COR-L47 (cell line): ENCODE data around the gene SLC26A1.
"Not testable (repeated sequence)": the region's sequence is repeated elsewhere in the genome, so short reads cannot be mapped to it uniquely, and the experiment has no call there.

Source experiments
- DNase-seq: peaks from one replicate; lab custom pipeline; 2025; lab: John Stamatoyannopoulos, UW

SLC26A1 gene

DNA sequence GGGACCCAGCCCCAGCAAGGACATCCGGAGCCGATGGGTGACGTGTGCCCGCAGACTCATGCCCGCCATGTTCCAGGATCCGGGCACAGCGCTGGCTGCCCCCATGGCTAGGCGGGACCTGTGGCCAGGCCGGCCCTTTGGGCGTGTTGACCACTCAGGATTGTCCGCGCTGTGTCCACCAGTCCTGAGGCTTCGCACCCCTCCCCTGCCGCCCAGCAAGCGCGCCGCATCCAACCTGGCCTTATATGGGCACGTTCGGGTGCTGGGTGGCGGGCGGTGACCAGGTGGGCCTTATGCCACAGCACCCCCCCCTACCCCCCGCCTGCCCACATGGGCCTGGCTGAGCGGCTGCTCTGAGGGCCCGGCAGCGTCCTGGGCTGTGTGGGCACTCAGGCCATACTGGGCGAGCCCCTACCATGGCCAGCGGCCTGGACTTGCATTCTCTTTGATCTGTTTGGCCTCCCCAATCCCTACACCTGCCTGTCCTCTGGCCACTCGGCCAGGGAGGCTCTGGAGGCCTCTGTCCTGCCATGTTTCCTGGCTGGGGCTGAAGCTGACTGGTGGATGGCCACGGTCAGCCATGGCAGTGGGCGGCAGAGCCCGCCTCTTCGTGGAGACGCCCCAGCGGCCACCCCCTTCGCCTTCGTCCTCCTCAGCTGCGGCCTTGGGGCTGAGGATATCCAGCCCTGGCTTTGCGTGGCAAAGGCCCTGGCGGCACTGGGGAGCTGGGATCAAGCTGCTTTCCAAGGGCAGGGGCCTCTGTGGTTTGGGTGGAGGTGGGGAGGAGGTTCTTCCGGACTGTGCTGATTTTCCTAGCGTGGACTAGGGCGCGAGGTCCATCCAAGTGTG lies 20.2 kb upstream of the SLC26A1 start:
- no peak for DNase-seq

DNA sequence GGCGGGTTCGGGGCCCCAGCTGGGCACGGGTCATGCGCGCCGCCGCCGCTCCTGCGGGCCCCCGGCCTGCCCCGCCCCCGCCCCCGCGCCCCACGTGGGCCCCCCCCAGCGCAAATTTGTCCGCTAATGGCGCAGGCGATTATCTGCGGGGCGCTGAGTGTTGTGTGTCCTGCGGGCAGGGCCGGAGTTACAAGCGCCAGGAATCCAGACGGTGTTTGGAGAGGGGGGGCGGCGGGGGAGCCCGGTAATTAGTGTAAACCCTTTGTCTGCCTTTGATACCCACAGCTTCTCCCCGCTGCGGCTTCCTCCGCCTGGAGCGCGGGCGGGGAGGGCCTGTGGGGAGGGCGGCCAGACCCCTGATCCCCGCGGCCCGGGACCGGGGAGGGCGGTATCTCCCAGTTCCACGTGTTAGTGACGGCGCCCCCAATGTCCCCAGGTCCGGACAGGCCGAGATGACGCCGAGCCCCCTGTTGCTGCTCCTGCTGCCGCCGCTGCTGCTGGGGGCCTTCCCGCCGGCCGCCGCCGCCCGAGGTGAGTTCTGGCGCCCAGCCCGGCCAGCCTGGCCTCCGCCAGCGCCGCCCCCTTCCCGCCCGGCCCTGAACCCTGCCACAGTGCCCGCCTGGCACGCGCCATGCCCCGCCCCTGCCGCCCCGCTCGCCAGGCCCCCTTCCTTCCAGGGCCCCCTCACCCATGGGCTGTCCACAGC lies 19.0 kb upstream of the SLC26A1 start:
- peak; percentile 56 for DNase-seq

DNA sequence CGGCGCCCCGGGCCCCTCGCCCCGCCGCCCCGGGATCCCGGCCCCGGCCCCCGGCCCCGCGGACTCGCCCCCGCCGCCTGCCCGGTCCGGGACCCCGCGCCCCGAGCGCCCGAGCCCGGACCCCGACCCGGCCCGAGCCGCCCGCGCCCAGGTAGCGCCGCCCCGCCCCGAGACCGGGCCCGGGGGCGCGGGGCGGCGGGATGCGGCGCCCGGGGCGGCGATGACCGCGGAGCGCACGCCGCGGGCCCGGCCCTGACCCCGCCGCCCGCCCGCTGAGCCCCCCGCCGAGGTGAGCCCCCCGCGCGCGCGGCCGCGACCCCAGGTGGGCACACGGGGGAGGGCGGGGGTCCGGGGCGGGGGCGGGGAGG lies 18.4 kb upstream of the SLC26A1 start:
- DNase-seq, result no peak

DNA sequence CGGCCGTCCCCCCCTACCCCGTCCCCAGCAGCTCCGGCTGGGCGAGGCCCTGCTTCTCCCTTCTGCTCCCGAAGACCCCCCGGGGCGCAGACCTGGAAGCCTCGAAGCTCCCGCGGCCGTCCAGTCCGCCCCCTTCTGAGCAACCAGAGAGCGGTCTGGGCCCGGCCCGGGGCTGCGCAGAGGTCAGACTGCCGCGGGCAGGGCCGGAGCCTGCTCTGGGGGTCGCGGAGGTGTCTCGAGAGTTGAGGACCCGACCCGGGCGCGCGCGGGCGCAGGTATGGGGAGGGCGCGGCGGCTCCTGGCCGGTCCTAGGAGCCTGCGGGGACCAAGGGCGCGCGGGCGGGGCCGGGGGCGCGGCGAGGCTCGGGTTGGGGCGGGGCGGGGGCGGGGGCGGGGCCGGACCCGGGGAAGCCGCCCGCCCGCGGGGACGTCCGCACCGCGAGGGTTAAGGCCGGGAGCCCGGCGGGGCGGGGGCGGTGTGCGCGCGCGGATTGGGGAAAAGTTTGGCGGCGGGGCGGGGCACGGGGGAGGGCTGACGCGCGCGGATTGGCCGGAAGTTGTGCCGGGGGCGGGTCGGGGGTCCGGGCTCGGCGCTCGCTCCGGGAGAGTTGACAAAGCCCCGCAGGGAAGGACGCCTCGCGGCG lies 17.9 kb upstream of the SLC26A1 start, which contains the start of gene FGFRL1:
Gene FGFRL1, plus strand, starts transcription at position 605 of the 644 bp plus-strand sequence. CDS start 860 bp downstream, outside the sequence.
- no peak for DNase-seq

DNA sequence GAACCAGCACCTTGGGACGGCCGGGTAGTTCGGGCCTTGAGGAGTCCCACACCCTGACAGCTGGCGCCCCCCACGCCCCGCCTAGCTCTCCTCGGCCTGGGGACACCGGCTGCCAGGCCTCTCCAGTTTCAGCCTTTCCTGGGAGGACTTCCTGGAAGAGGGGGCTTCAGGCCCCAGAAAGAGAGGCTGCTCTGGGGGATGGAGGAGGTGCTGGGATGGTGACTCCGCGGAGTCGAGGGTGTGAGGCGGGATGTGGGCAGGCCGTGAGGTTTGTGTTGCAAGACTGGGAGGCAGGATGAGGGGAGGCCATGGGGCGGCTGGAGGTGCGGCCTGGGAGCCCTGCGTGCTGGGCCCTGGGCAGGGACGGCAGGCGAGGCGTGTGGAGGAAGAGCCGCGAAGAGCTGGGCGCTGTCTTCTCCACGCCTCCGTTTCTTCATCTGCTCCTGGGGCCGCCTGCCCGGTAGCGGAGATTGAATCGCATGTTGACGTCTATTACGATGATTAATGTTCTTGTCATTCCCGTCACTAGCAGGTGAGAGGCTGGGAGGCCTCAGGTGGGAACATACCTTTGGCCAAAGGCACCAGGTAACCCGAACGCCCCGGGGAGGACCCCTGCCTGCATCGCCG lies 17.3 kb upstream of the SLC26A1 start:
- DNase-seq, result no peak

DNA sequence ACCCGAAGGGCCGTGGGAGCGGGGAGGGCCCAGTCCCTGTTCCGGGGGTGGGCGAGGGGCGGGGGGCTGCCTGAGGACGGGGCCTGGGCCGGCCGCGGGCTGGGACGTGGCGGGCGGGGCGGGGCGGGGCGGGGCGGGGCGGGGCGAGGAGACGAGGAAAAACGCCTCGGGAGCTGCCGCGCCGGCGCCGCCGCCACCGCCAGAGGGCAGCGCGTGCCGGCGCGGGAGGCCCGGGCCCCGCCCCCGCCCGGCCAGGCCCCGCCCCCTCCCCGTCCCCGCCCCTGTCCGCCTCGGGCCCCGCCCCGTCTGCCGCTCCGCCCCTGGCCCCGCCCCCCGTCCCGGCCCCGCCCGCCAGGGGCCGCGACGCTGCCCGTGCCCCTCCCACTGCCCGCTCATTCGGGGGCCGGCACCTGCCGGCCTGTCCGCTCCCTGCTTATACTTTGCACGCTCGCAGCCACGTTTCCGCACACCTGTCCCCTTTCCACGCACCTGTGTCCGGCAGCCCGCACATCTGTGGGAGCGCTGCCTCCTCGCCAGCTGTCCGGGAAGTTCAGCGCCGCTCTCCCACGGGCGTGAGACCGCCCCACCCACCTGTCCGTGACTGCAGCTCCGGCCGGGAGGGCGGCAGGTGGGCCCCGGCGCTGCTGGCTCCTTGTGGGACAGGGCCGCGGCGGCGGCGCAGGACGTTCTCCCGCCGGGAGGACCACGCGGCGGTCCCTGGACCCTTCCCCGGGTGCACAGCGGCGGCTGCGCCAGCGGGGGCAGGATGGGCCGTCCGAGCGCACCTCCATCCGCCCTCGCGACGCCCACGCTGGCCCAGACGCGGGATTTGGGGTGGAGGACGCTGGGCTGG lies 16.6 kb upstream of the SLC26A1 start:
- no peak for DNase-seq

DNA sequence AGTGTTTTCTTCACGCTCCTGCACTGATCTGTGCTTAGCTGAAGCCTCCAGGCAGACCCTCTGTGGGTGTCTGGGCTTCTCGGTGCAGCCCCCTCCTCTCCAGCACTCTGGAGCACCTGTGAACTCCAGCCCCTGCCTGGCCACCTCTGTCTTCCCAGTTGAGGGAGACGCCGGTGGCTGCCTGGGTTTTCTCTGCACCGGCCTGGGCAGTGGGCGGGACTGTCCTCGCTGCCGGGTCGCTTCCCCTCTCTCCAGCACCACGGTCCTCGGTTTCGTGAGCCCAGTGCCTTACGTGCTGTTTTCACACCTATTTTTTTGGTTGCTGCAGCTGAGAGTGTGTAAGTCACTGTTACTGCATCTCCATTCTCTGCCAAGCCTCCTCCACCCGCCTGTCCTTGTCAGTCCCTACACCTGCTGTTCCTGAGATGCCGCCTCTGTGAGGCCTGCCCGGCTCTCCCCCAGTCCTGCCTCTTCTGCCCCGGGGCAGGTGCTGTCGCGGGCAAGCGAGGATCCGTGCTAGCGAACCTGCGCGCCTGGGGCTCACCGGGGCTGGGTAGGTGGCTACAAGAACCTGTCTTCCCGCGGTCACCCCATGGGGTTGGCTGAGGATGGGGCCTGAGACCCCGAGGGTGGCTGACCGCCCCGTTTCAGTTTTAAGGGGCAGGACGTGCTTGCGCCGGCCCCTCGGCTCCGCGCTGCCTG lies 15.8 kb upstream of the SLC26A1 start:
- DNase-seq, result no peak

DNA sequence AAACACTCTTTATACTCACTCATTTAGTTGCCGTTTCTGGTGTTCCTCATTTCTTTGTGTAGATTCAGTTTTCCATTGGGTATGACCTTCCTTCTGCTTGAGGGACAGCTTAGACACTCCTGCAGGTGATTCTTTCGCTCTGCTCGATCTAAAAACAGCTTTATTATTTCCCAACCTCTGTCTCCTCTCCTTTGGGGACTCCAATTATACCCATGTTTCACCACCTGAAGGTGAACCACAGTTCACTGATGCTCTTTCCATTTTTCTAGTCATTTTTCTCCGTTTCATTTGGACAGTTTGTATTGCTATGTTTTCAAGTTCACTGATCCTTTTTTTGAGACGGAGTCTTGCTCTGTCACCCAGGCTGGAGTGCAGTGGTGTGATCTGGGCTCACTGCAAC lies 13.7 kb upstream of the SLC26A1 start:
- DNase-seq, result no peak

DNA sequence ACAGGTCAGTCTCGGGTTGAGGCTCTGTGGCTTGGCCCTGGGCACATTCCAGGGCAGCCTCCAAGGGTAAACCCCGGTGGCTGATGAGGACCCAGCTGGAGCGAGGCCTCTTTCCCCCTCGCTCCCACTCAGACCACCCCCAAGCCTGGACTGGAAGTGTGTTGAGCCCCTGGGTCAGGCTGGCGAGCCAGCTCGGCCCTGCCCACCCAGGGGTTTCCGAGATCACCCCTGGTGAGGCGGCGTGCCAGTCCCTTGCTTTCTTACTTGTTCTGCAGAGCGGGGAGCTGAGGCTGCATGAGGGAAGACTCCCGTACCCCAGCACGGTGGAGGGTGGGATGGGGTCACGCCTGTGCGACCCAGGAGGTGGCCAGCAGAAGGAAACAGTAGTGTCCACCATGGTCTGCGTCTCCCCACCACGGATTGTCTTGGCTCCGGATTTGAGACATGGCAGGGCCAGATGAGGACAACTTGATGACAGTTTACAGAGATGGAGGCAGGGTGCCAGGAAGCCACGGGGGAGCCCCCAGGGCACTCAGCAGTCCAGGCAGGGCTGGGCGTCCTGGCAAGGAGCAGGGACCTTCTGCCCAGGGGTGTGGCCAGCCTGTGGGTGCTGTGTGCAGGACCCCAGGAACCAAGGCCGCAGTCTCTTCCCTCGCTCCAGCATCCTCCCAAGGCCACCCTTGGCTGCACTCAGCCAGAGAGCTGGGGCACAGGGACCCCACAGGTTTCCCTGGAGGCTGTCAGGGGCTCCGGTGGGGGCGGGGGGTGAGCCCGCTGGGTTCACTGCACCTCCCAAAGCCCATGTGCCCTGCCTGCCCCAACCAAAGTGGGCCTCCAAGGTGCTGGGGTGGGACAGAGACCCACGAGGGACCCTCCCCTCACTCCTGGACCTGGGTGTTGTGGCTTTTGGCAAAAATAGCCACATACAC lies 11.6 kb upstream of the SLC26A1 start:
- DNase-seq, result no peak

DNA sequence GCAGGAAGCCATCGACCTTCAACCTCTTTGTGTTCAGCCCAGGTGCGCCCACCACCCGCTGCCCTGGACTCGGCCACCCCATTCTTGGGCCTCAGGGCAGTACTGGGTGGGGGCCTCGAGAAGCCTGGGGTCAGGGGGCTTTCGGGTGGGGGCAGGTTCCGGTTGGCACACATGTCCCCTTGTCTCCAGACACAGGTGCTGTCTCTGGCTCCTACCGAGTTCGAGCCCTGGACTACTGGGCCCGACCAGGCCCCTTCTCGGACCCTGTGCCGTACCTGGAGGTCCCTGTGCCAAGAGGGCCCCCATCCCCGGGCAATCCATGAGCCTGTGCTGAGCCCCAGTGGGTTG lies 10.8 kb upstream of the SLC26A1 start:
- no peak for DNase-seq

DNA sequence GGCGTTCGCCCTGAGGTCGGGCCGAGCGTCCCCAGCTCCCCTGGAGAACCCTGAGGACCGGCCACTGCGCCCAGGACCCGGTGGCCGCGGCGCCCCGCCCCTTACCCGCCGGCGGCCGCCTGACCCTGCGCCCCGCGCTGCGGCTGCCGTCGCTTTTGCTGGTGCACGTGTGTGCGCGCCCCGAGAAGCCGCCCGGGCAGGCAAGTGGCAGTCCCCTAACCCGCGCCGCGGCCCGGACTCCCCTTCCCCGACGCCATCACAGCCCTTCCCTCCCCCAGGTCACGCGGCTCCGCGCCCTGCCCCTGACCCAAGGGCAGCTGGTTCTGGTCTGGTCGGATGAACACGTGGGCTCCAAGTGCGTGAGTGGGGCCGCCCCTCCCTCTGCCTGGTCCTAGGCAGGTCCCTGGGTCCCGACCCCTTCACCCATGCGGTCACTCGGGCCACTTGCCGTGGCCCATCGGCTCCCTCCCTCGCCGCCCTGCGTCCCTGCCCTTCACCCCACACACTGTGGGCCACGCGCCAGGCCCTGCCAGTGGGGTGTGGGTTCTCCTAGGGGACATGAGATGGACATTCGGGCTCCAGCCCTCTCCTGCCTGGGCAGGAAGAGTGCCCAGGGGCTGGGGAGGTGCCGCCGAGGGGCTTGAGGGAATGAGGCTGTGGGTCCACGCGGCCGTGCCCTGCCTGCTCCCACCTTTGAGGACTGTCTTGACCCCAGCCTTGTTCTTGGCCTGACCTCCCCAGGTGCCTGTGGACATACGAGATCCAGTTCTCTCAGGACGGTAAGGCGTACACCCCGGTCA lies 10.3 kb upstream of the SLC26A1 start:
- no peak for DNase-seq

DNA sequence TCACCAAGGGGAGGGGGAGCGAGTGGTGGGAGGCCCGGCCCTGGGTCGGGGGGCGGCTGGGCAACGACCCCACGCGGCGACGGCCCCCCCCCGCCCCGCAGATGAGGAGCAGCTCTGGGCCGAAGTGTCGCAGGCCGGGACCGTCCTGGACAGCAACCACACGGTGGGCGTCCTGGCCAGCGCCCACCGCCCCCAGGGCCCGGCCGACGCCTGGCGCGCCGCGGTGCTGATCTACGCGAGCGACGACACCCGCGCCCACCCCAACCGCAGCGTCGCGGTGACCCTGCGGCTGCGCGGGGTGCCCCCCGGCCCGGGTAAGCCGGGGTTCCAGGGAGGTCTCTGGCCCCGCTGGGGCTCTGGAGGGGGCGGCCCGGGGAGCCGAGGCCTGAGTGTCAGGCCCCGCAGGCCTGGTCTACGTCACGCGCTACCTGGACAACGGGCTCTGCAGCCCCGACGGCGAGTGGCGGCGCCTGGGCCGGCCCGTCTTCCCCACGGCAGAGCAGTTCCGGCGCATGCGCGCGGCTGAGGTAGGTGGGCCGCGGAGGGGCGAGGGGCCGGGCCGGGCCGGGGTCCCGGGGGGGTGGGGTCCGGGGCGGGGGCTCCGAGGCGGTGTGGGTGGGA lies 9.5 kb upstream of the SLC26A1 start:
- no peak for DNase-seq

DNA sequence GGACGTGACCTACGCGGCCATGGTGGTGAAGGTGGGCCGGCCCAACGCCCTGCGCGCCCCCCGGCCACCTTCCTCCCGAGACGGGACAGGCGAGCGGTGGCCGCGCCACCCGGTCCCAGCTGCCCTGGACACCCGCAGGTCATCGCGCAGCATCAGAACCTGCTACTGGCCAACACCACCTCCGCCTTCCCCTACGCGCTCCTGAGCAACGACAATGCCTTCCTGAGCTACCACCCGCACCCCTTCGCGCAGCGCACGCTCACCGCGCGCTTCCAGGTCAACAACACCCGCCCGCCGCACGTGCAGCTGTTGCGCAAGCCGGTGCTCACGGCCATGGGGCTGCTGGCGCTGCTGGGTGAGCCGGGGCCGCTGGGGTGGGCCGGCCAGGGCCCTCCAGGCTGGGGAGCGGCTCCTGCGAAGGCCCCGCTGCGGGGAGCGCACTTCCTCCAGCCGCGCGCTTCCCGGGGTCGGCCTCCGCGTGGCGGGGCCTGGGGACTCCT lies 9.0 kb upstream of the SLC26A1 start:
- DNase-seq, result no peak

DNA sequence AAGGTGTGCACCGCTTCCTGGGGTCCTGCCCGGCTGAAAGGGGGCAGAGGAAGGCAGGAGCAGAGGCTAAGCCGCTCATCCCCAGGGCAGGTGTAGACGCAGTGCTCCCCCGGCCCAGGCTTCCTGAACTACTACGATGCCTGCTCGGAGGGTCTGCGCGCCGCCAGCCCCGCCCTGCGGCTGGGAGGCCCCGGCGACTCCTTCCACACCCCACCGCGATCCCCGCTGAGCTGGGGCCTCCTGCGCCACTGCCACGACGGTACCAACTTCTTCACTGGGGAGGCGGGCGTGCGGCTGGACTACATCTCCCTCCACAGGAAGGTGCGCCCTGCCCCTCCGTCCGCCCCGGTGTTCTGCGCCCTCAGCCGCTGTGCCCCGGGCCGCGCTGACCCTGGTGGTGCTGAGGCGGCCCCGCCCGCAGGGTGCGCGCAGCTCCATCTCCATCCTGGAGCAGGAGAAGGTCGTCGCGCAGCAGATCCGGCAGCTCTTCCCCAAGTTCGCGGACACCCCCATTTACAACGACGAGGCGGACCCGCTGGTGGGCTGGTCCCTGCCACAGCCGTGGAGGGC lies 8.4 kb upstream of the SLC26A1 start:
- DNase-seq, result no peak

DNA sequence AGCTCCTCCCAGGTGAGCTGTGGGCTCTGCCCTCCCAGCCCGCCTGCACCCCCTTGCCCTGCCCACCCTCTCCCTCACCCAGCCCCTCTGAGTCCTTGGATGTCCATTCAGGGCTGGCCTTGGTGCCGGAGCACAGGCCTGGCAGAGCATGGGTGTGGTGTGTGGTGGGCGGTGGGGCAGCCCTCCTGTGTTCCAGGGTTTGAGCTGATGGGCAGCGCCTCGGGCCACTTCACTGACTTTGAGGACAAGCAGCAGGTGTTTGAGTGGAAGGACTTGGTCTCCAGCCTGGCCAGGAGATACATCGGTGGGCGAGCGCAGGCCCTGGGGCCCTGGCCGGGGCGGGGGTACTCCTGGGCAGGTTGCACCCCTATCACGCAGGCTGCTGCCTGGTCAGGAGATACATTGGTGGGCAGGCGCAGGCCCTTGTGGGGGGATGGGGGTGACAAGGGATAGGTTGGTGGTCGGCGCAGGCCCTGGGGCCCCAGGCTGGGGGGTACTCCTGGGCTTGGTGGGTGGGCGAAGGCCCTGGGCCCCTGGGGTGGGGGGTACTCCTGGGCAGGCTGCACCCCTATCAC lies 7.6 kb upstream of the SLC26A1 start:
- DNase-seq, result no peak

DNA sequence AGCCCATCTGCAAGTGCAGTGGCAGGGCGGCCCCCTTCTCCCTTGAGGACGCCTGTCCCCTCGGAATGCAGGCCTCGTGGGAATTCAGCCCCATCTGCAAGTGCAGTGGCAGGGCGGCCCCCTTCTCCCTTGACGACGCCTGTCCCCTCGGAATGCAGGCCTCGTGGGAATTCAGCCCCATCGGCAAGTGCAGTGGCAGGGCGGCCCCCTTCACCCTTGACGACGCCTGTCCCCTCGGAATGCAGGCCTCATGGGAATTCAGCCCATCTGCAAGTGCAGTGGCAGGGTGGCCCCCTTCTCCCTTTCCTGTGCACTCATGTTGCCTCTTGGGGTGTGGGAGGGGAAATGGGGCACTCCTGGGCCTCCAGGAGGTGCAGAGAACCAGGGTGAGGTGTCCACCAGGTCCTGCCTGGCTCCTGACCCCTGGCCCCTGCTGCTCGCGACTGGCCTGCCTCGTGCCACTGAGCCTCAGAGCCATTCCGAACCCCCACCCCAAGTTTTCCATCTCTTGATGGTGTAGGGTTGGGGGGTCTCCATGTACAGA lies 6.8 kb upstream of the SLC26A1 start:
- DNase-seq, result no peak

DNA sequence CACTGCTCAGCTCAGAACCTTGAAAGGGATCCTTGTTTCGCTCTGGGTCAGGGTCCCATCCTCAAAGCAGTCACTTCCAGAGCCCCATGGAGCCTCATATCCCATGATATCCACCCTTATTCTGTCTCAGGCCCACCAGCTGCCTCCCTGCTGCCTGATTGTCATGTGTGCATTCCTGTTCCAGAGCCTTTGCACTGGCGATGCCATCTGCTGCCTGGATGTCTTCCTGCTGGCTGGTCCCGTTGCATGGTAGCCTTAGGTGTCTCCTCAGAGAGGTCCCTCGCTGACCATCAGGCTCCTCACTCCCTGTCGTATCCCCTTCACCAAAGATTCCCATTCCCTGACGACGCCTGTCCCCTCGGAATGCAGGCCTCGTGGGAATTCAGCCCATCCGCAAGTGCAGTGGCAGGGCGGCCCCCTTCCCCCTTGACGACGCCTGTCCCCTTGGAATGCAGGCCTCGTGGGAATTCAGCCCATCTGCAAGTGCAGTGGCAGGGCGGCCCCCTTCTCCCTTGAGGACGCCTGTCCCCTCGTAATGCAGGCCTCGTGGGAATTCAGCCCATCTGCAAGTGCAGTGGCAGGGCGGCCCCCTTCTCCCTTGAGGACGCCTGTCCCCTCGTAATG lies 6.1 kb upstream of the SLC26A1 start:
- DNase-seq, result not testable (repeated sequence)
